GM06990 (cell line): ENCODE measurements around the gene RFX3.

Source experiments
- DNase-seq: peaks from one replicate; pipeline ENCODE4 v3.0.0-alpha.2; 2011; ENCODE audit not compliant: insufficient read length; ENCODE audit errors: extremely low read depth
- H3K27me3 ChIP-seq: replicated peaks from 2 replicates; pipeline ENCODE4 v1.6.0; 2011; ENCODE audit warnings: low read length; ENCODE audit not compliant: control insufficient read depth, insufficient read depth
- H3K36me3 ChIP-seq: 2 replicates; pipeline ENCODE4 v1.5.1; 2011; ENCODE audit warnings: low read length; ENCODE audit not compliant: control insufficient read depth, insufficient read depth
- H3K4me3 ChIP-seq: replicated peaks from 2 replicates; pipeline ENCODE4 v1.5.1; 2011; ENCODE audit warnings: low read depth, mild to moderate bottlenecking, control low read depth, low read length
- CTCF ChIP-seq: IDR thresholded peaks from 2 replicates; pipeline ENCODE4 v1.5.1; 2011; ENCODE audit warnings: low read length, control low read depth, mild to moderate bottlenecking, inconsistent platforms; ENCODE audit not compliant: insufficient read depth, poor library complexity, severe bottlenecking

The RFX3 gene

GRCh38 chr9:3451956-3452355 is 73.8 kb downstream of the RFX3 start:
- no peak overlapping the region for H3K4me3 ChIP-seq
- H3K36me3 ChIP-seq: no peaks in the 10 kb centered on the region
- DNase-seq: no peak
- H3K27me3 ChIP-seq: no peaks in the 10 kb centered on the region
- no peak for TF ChIP-seq CTCF

GRCh38 chr9:3447788-3448187 is 78.0 kb downstream of the RFX3 start:
- H3K27me3 ChIP-seq: no peaks in the 10 kb centered on the region
- no peak for TF ChIP-seq CTCF
- H3K4me3 ChIP-seq: no peak overlapping the region
- DNase-seq: no peak
- H3K36me3 ChIP-seq: no peaks in the 10 kb centered on the region

- Histone ChIP-seq H3K27me3 (no peaks in the 10 kb centered on the region), H3K4me3 (no peak overlapping the region), H3K36me3 (no peaks in the 10 kb centered on the region)
- DNase-seq: no peak
- no peak for TF ChIP-seq CTCF
Measured at GRCh38 chr9:3447143-3447542, 78.7 kb downstream of the RFX3 start.

GRCh38 chr9:3446313-3446712 is 79.5 kb downstream of the RFX3 start:
- no peak overlapping the region for H3K4me3 ChIP-seq
- no peak for TF ChIP-seq CTCF
- H3K27me3 ChIP-seq: no peaks in the 10 kb centered on the region
- H3K36me3 ChIP-seq: no peaks in the 10 kb centered on the region
- no peak for DNase-seq

GRCh38 chr9:3444016-3444415 is 81.8 kb downstream of the RFX3 start:
- Histone ChIP-seq H3K27me3 (no peaks in the 10 kb centered on the region), H3K4me3 (no peak overlapping the region), H3K36me3 (no peaks in the 10 kb centered on the region)
- DNase-seq: no peak
- TF ChIP-seq CTCF: no peak

- TF ChIP-seq CTCF: peak; percentile 67
- Histone ChIP-seq H3K36me3 (no peaks in the 10 kb centered on the region), H3K4me3 (no peak overlapping the region), H3K27me3 (no peaks in the 10 kb centered on the region)
- peak; percentile 39 for DNase-seq
Measured at GRCh38 chr9:3441197-3441816, 84.5 kb downstream of the RFX3 start.
